Measurements from ENCODE around the gene DEGS2. TPM values are rescaled to one million over a fixed set of nuclear protein-coding genes. Genes with fewer than 3 reads are reported as not detected.

Gene DEGS2
- total RNA-seq, 1 experiment from 2014 or later, result 1.8 TPM

- H3K9ac ChIP-seq (ENCODE audit: low read length), result no peak overlapping the region
- no peak overlapping the region for H2AFZ ChIP-seq (ENCODE audit: low read depth, low read length, poor library complexity, severe bottlenecking)
- no peak overlapping the region for H3K4me2 ChIP-seq (ENCODE audit: low read length)
- H3K36me3 ChIP-seq (ENCODE audit: control insufficient read depth in 1 of 2, insufficient read depth in 2 of 2, low read length in 2 of 2), result no peaks in the 10 kb centered on the region
- TF ChIP-seq MAX (IDR thresholded peaks at IDR 0.05) (no peak), POLR2AphosphoS5 (IDR thresholded peaks at IDR 0.05; ENCODE audit: low read depth, low read length) (no peak), SIN3A (IDR thresholded peaks at IDR 0.05; ENCODE audit: low read depth) (no peak), SRF (IDR thresholded peaks at IDR 0.05; ENCODE audit: low read depth) (no peak), EZH2phosphoT487 (IDR thresholded peaks at IDR 0.05; ENCODE audit: borderline replicate concordance) (no peak), CBX3 (IDR thresholded peaks at IDR 0.05; ENCODE audit: low read depth) (no peak), ZFX (IDR thresholded peaks at IDR 0.05) (no peak), POLR2A (IDR thresholded peaks at IDR 0.05; ENCODE audit: borderline replicate concordance, extremely low read depth, insufficient read depth, insufficient read length) (no peak), TCF7L2 (IDR thresholded peaks at IDR 0.05; ENCODE audit: borderline replicate concordance, extremely low read depth, insufficient read depth, insufficient read length) (no peak), REST (IDR thresholded peaks at IDR 0.05; ENCODE audit: low read depth) (no peak), ZNF274 (IDR thresholded peaks at IDR 0.05; ENCODE audit: low read depth, low read length) (no peak), FOSL1 (IDR thresholded peaks at IDR 0.05; ENCODE audit: low read depth) (no peak), EZH2 (IDR thresholded peaks at IDR 0.05) (no peak), RAD21 (IDR thresholded peaks at IDR 0.05; ENCODE audit: low read depth) (no peak)
- TF ChIP-seq, protein P1, sequence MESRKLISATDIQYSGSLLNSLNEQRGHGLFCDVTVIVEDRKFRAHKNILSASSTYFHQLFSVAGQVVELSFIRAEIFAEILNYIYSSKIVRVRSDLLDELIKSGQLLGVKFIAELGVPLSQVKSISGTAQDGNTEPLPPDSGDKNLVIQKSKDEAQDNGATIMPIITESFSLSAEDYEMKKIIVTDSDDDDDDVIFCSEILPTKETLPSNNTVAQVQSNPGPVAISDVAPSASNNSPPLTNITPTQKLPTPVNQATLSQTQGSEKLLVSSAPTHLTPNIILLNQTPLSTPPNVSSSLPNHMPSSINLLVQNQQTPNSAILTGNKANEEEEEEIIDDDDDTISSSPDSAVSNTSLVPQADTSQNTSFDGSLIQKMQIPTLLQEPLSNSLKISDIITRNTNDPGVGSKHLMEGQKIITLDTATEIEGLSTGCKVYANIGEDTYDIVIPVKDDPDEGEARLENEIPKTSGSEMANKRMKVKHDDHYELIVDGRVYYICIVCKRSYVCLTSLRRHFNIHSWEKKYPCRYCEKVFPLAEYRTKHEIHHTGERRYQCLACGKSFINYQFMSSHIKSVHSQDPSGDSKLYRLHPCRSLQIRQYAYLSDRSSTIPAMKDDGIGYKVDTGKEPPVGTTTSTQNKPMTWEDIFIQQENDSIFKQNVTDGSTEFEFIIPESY (IDR thresholded peaks at IDR 0.05; ENCODE audit: extremely low read depth, insufficient replicate concordance, low read length), result no peak
- TF ChIP-seq, protein P2, sequence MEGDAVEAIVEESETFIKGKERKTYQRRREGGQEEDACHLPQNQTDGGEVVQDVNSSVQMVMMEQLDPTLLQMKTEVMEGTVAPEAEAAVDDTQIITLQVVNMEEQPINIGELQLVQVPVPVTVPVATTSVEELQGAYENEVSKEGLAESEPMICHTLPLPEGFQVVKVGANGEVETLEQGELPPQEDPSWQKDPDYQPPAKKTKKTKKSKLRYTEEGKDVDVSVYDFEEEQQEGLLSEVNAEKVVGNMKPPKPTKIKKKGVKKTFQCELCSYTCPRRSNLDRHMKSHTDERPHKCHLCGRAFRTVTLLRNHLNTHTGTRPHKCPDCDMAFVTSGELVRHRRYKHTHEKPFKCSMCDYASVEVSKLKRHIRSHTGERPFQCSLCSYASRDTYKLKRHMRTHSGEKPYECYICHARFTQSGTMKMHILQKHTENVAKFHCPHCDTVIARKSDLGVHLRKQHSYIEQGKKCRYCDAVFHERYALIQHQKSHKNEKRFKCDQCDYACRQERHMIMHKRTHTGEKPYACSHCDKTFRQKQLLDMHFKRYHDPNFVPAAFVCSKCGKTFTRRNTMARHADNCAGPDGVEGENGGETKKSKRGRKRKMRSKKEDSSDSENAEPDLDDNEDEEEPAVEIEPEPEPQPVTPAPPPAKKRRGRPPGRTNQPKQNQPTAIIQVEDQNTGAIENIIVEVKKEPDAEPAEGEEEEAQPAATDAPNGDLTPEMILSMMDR (IDR thresholded peaks at IDR 0.05 in 2 of 3, conservative IDR thresholded peaks at IDR 0.05 in 1 of 3; ENCODE audit: borderline replicate concordance in 1 of 3, insufficient read depth in 1 of 3, low read depth in 2 of 3, low read length in 2 of 3), result no peak
- TF ChIP-seq, protein P3, sequence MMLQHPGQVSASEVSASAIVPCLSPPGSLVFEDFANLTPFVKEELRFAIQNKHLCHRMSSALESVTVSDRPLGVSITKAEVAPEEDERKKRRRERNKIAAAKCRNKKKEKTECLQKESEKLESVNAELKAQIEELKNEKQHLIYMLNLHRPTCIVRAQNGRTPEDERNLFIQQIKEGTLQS (IDR thresholded peaks at IDR 0.05), result no peak
- H3K79me2 ChIP-seq (ENCODE audit: insufficient read depth, low read length), result no peaks in the 10 kb centered on the region
- no TSS peak for BruUV-seq (replicated peaks)
- no peak overlapping the region for H3K27ac ChIP-seq (ENCODE audit: low read depth, low read length)
- RAD21 ChIA-PET (ENCODE audit: low non-redundant PET in 1 of 2, low total read pairs in 2 of 2, uncharacterized antibody in 2 of 2, unreplicated experiment in 2 of 2), result no interaction called here
- CTCF ChIA-PET, result no interaction called here
- intact Hi-C loops (cut with micrococcal nuclease), result no loop called here
- H3K4me3 ChIP-seq (replicated peaks in 1 of 2; ENCODE audit: low read depth in 1 of 2, low read length in 2 of 2), result no peak overlapping the region
- H4K20me1 ChIP-seq (ENCODE audit: insufficient read depth), result no peaks in the 10 kb centered on the region
- H3K4me1 ChIP-seq (ENCODE audit: control insufficient read depth in 1 of 2, insufficient read depth in 2 of 2, low read length in 2 of 2), result peaks cover 9 to 16% of the 10 kb centered on the region in 2 experiments
- H3K27me3 ChIP-seq (ENCODE audit: insufficient read depth, low read length), result no peaks in the 10 kb centered on the region
- H3K9me3 ChIP-seq (ENCODE audit: control insufficient read depth in 1 of 2, insufficient read depth in 1 of 2, low read depth in 1 of 2, low read length in 2 of 2), result no peaks in the 10 kb centered on the region
- POLR2A ChIA-PET, result no interaction called here
- DNase-seq (ENCODE audit: low read depth, low spot score) (no peak), ATAC-seq (no peak)
- no peaks in the 10 kb centered on the region for H3K9me2 ChIP-seq (ENCODE audit: insufficient read depth)
Measured at GRCh38 chr14:100199240-100199860, 39.9 kb upstream of the DEGS2 start.
